GM12873 (cell line): ENCODE results near the gene HOMER2.

ENCODE experiments used
- TF ChIP-seq, protein P1 (sequence below): IDR thresholded peaks from 2 replicates; pipeline ENCODE4 v1.5.1; 2012; ENCODE audit warnings: low read depth, mild to moderate bottlenecking, moderate library complexity, low read length, control low read depth; ENCODE audit not compliant: insufficient read depth; ENCODE audit errors: missing control alignments

HOMER2 gene

GRCh38 chr15:82845686-82846085 is 106.8 kb downstream of the HOMER2 start:
- TF ChIP-seq, protein P1, sequence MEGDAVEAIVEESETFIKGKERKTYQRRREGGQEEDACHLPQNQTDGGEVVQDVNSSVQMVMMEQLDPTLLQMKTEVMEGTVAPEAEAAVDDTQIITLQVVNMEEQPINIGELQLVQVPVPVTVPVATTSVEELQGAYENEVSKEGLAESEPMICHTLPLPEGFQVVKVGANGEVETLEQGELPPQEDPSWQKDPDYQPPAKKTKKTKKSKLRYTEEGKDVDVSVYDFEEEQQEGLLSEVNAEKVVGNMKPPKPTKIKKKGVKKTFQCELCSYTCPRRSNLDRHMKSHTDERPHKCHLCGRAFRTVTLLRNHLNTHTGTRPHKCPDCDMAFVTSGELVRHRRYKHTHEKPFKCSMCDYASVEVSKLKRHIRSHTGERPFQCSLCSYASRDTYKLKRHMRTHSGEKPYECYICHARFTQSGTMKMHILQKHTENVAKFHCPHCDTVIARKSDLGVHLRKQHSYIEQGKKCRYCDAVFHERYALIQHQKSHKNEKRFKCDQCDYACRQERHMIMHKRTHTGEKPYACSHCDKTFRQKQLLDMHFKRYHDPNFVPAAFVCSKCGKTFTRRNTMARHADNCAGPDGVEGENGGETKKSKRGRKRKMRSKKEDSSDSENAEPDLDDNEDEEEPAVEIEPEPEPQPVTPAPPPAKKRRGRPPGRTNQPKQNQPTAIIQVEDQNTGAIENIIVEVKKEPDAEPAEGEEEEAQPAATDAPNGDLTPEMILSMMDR = no peak

DNA sequence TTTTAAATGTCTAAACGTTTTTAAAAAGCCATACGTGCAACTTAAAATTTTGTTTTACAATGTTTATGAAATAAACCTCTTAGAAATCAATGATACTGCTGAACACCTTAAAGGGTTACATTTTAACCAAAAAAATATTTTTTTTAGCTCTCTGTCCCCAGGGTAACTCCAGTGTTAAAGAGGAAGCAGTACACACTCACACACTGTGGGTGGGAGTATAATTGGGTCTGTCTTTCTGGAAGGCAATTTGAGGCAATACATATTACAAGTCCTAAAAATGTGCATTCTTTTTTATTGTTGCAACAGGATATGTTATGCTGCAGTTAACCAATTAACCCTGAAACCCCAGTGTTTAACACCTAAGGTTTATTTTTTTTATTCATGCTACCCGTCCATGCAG is 109.0 kb downstream of the HOMER2 start:
- TF ChIP-seq, protein P1 = no peak

GRCh38 chr15:82840166-82840565 is 112.4 kb downstream of the HOMER2 start:
- TF ChIP-seq, protein P1 = no peak

DNA sequence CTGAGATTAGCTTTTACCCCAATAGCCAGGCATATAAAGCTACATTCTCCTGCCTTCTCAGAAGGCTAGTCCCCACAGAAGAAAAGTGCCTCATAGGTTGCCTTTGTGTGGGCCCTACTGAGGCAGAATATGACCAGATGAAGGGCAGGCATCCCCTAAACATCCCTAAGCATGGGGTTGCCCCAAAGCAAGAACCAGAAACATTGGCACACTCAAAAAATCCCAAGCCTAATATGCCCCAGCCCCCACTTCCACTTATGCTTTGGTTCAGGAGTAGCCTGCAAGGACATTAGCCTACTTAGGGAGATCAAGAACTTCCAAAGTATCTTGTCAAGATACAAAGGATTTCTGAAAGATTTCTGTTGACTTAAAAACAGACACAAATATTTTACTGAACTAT is 113.4 kb downstream of the HOMER2 start:
- TF ChIP-seq, protein P1 = no peak

DNA sequence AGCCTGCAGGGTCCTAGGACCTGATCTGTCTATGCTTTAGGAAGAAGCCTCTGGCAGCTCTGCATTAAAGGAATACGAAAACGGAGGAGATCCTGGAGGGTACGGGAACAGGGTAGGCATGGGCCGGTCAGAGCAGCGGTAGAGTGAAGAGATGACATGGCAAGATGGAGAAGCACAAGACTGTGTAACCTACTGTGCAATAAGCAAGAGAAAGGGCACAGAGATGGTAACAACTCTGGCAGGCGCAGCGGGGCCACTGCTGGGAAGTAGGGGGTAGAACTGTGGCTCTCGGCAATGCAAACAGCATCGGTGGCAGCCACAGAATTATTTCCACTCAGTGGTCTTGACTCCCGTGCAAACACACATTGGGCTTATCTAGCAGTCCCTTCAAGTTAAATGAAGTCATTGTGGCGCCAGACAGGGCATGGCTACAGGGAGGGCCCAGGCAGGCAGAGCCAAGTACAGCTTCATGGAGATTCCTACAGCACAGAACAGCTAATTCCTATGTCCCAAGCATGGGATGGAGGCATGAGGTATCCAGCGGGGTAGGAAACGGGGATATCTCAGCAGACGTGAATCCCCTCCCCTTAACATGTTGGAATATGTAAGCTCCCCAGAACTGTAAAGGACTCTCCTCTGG is 114.3 kb downstream of the HOMER2 start:
- TF ChIP-seq, protein P1 = no peak

GRCh38 chr15:82835391-82835917 is 117.1 kb downstream of the HOMER2 start:
- TF ChIP-seq, protein P1 = no peak

DNA sequence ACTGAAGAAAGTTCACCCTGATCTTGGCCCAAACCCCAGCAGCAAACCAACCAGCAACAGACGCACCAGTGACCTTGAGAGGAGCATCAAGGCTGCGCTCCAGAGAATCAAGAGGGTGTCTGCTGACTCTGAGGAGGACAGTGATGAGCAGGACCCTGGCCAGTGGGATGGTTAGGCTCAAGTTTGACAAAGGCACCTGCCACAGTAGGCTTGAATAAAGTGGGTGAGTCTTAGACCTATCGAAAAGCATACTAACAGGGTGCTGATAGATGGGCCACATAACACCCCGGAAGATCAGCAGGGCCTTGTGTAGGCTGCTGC is 119.2 kb downstream of the HOMER2 start:
- TF ChIP-seq, protein P1 = no peak
